ENCODE measurements around the gene ZNF358. TPM values are rescaled to one million over a fixed set of nuclear protein-coding genes. Genes with fewer than 3 reads are reported as not detected.

Gene ZNF358
- 20.2 and 22.5 TPM in 2 replicates for total RNA-seq

DNA sequence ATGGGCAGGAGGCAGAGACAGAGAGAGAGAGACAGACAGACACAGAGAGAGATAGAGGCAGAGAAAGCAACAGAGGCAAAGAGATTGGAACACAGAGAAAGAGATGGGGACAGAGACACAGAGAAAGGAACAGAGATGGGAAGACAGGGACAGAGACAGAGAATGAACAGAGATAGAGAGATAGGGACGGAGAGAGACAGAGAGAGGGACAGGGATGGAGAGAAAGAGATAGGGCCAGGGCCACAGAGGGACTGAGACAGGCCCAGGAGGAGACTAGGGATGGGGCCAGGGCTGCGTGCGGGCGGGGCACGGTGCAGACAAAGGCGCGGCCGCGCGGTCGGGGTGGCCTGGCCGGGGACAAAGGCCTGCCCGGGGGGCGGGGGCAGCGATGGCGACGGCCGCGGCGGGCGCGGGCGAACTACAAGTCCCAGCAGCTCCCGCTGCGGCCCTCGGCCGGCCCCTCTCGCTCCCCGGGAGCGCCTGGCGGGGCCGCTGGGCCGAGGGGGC lies at the start of gene ZNF358:
Gene ZNF358, plus strand, starts transcription at position 459 of the 507 bp plus-strand sequence. CDS start 3,140 bp downstream, outside the sequence.

DNA sequence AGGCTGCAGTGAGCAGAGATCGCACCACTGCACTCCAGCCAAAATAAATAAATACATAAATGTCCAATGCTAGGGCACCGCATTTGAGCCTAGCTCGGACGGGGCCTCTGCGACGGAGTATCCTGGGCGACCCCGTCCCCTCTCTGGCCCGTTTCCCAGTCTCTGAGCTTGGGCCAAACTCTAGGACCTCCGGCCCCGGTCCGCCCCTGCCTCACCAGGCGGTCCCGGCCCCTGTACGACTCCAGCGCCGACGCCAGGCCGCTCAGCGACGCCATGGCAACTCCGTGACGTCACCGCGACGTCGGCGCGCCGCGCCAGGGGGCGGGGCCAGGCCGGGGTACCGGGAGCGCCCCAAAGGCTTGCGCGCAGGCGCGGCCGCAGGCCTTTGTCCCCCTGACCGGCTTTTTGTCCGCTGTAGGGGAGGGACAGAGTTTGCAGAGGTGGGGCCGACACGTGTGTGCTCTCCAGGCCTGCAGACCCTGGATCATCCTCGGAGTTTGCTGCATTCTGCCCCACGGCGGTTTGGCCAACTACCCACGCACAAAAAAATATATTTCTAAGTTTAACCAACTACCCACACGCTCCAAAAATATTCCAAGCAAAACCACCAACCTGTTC lies 27.1 kb upstream of the ZNF358 start, which contains the start of gene PEX11G:
Gene PEX11G, minus strand, starts transcription at position 300 of the 618 bp plus-strand sequence. Its CDS starts 25 bp downstream, at position 275.

DNA sequence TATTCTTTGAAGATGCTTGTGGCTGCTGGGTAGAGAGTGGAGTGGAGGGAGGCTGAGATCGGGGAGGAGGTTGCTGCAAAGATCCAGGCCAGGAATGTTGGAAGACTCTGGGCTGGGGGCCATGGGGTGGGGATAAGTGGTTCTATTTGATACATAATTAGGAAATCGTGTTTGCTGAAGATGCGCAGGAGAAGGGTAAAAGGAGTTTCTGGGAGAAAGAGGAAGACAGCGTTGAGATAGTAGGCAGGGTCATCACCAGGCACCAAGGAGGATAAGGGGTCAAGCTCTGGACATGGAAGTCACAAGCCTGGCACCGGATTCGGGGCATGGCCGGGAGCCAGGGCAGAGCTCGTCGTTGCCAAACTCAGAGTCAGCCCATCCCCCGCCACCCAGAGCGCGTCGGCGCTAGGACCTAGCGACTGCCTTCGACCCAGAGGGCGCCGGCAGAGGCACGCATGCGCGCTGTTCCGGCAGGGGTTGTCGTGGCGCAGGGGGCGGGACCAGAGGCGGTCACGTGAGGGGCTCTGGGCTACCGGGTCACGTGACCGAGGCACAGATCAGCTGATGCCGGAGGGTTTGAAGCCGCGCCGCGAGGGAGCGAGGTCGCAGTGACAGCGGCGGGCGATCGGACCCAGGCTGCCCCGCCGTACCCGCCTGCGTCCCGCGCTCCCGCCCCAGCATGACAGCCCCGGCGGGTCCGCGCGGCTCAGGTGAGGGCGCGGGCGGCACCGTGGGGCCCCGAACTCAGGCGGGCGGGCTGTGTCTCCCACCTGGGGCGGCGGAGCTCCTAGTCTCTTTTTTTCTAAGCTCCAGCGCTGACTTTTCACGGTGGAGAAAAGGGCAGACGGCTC lies 6.4 kb downstream of the ZNF358 start, which contains the start of gene MCOLN1:
Gene MCOLN1, plus strand, starts transcription at position 553 of the 851 bp plus-strand sequence. Its CDS starts 127 bp downstream, at position 680.

DNA sequence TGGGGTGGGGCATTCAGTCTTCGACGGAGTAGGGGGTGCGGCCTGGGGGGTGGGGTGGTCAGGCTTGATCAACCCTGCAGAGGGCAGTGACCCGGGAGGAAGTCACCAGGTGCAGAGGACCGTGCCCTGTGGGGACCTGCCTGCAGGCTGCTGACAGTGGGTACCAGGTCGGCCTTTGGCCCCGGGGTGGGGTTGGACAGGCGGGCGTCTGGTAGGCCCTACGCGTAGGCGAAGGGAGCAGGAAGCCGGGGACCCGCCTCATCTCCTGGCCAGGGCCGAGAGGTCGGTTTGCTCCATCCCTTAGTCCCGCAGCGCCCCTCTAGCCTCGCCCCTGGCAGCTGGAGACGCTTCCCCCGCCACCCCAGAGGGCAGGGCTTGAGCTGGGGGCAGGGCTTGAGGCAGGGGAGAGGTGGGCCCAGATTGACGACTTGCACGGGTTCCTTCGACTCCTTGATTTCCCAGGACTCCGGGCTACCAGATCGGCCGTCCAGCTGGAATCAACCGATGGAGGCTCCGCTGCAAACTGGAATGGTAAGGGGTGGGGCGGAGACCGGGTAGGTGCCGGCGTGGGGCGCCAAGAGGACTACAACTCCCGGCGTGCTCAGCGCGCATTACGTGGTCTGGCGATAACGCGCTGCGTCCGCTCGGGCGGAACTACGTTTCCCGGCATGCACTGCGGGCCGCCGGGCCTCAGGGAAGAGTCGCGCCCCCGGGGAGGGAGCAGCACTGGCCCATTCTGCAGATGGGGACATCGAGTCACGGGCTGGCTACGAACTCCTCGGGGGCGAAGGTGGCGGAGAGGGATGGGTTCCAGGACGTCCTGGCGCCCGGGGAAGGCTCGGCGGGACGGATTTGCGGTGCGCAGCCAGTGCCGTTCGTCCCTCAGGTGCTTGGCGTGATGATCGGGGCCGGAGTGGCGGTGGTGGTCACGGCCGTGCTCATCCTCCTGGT lies 19.4 kb downstream of the ZNF358 start, which contains the start of gene PNPLA6:
Gene PNPLA6, plus strand, starts transcription at position 671 of the 951 bp plus-strand sequence. Its CDS starts 72 bp downstream, at position 743.

Other genes starting within 250 kb of the ZNF358 start
- 6.4 and 21.9 TPM in 2 replicates for gene INSR, start 221.7 kb upstream of the ZNF358 start, total RNA-seq
- gene ARHGEF18, start 167.2 kb upstream of the ZNF358 start, total RNA-seq, result 40.6 and 48.7 TPM in 2 replicates
- gene PEX11G, start 27.1 kb upstream of the ZNF358 start, total RNA-seq, result 2.6 and 3.9 TPM in 2 replicates
- gene MCOLN1, start 6.5 kb downstream of the ZNF358 start, total RNA-seq, result 3.9 and 4.6 TPM in 2 replicates
- 159 and 163 TPM in 2 replicates for gene PNPLA6, start 19.6 kb downstream of the ZNF358 start, total RNA-seq
- gene CAMSAP3, start 79.8 kb downstream of the ZNF358 start, total RNA-seq, result not detected in 2 replicates
- gene XAB2, start 113.4 kb downstream of the ZNF358 start, total RNA-seq, result 42.2 and 45.3 TPM in 2 replicates
- gene PET100, start 113.7 kb downstream of the ZNF358 start, total RNA-seq, result 4.9 and 7.4 TPM in 2 replicates
- gene PCP2, start 117.6 kb downstream of the ZNF358 start, total RNA-seq, result not detected in 2 replicates
- gene STXBP2, start 121.0 kb downstream of the ZNF358 start, total RNA-seq, result 12.1 and 22.8 TPM in 2 replicates
- not detected in 2 replicates for gene RETN, start 152.9 kb downstream of the ZNF358 start, total RNA-seq
- gene MCEMP1, start 161.0 kb downstream of the ZNF358 start, total RNA-seq, result not detected in 2 replicates
- 86.2 and 107 TPM in 2 replicates for gene TRAPPC5, start 164.7 kb downstream of the ZNF358 start, total RNA-seq
- gene FCER2, start 186.0 kb downstream of the ZNF358 start, total RNA-seq, result not detected in 2 replicates
- not detected in 2 replicates for gene CLEC4G, start 216.0 kb downstream of the ZNF358 start, total RNA-seq
- gene CD209, start 231.4 kb downstream of the ZNF358 start, total RNA-seq, result not detected in 2 replicates
- gene CLEC4M, start 247.1 kb downstream of the ZNF358 start, total RNA-seq, result not detected in 2 replicates